SK-N-MC (cell line): Measurements from ENCODE around the gene TASP1.

Source experiments
- EZH2 ChIP-seq: fragments of 200-600 bp; sonication (generic); IDR thresholded peaks from one replicate; pipeline ENCODE4 v1.6.1; 2017; ENCODE audit warnings: antibody characterized with exemption
- FOXP2 ChIP-seq: optimal IDR thresholded peaks from 2 replicates; pipeline ENCODE3; 2011; ENCODE audit warnings: mild to moderate bottlenecking, moderate library complexity; ENCODE audit not compliant: insufficient read depth; ENCODE audit errors: extremely low read length, control extremely low read depth
- POLR2AphosphoS5 ChIP-seq: IDR thresholded peaks from 2 replicates; pipeline ENCODE4 v1.6.1; 2012; ENCODE audit warnings: mild to moderate bottlenecking, low read depth, low read length, borderline replicate concordance

- TF ChIP-seq EZH2, result no peak
- no peak for TF ChIP-seq POLR2AphosphoS5
- TF ChIP-seq FOXP2, result no peak
Measured at GRCh38 chr20:13524339-13524738, 114.4 kb downstream of the TASP1 start.
